ENCODE data around the gene SYPL2. TPM values are rescaled to one million over a fixed set of nuclear protein-coding genes. Genes with fewer than 3 reads are reported as not detected.
"Not testable (repeated sequence)": the region's sequence is repeated elsewhere in the genome, so short reads cannot be mapped to it uniquely, and the experiment has no call there.

Gene SYPL2
- total and polyA plus RNA-seq, 9 donors = 0.31 to 5.1 (median 2.4) TPM

DNA sequence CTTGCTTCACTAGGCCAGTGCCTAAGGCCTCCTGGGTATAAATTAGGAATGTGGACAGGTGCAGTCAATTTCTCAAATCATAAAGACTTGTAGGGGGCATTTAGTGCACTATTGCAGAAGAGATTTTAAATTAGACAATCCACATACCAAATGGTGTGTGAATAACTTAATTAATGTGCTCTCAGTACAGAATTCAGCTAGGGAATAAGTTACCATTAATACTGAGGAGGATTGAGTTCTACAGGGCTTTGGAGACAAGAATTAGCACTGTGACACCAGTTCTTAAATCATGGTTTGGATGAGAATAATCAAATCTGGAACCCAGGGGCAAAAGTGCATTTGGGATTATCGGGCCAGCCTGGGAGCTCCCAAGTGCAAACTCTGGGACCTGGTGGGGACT, 1.7 kb downstream of the SYPL2 start:
- 79 to 96% (median 84%) methylated on average over 1 of the region's 1 CpG for WGBS, 3 donors
- Histone ChIP-seq H3K9me3 (no peaks in the 10 kb centered on the region), H3K4me1 (ENCODE audit: insufficient read depth) (no peaks in the 10 kb centered on the region), H3K27ac (no peak overlapping the region), H3K36me3 (no peaks in the 10 kb centered on the region), H3K4me3 (no peak overlapping the region), H3K27me3 (no peaks in the 10 kb centered on the region)
- TF ChIP-seq, protein P1, sequence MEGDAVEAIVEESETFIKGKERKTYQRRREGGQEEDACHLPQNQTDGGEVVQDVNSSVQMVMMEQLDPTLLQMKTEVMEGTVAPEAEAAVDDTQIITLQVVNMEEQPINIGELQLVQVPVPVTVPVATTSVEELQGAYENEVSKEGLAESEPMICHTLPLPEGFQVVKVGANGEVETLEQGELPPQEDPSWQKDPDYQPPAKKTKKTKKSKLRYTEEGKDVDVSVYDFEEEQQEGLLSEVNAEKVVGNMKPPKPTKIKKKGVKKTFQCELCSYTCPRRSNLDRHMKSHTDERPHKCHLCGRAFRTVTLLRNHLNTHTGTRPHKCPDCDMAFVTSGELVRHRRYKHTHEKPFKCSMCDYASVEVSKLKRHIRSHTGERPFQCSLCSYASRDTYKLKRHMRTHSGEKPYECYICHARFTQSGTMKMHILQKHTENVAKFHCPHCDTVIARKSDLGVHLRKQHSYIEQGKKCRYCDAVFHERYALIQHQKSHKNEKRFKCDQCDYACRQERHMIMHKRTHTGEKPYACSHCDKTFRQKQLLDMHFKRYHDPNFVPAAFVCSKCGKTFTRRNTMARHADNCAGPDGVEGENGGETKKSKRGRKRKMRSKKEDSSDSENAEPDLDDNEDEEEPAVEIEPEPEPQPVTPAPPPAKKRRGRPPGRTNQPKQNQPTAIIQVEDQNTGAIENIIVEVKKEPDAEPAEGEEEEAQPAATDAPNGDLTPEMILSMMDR (IDR thresholded peaks at IDR 0.05) = no peak
- TF ChIP-seq POLR2A (IDR thresholded peaks at IDR 0.05) = no peak
- no peak for TF ChIP-seq EP300 (IDR thresholded peaks at IDR 0.05)
- intact Hi-C loops (cut with DNase I) = no loop called here
- DNase-seq = no peak

DNA sequence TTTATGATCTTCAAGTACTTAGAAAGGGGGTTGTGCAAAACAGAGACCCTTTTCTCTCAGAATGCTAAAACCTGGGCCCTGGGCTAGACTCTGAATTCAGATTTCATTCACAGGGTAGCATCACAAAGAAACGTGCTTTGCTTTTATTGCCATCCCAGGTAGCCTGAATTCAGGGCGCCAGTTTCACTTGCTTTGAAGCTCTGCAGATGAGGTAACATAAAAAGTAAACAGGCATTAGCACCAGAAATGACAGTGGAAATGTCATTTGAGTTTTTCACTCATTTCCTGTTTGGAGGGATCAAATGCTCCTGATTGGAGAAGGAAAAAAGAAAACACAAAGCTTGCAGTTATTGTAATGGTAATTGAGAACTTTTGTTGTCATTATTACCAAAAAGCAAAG, 2.6 kb downstream of the SYPL2 start:
- H3K4me3 ChIP-seq = no peak overlapping the region
- no peaks in the 10 kb centered on the region for H3K27me3 ChIP-seq
- no peaks in the 10 kb centered on the region for H3K36me3 ChIP-seq
- WGBS, 3 donors = 29 to 30% (median 29%) methylated on average over 2 of the region's 2 CpGs
- TF ChIP-seq EP300 (IDR thresholded peaks at IDR 0.05) = no peak
- TF ChIP-seq, protein P1 (IDR thresholded peaks at IDR 0.05) = no peak
- no peak for TF ChIP-seq POLR2A (IDR thresholded peaks at IDR 0.05)
- intact Hi-C loops (cut with DNase I) = no loop called here
- H3K27ac ChIP-seq = no peak overlapping the region
- no peak for DNase-seq
- H3K4me1 ChIP-seq (ENCODE audit: insufficient read depth) = no peaks in the 10 kb centered on the region
- no peaks in the 10 kb centered on the region for H3K9me3 ChIP-seq

DNA sequence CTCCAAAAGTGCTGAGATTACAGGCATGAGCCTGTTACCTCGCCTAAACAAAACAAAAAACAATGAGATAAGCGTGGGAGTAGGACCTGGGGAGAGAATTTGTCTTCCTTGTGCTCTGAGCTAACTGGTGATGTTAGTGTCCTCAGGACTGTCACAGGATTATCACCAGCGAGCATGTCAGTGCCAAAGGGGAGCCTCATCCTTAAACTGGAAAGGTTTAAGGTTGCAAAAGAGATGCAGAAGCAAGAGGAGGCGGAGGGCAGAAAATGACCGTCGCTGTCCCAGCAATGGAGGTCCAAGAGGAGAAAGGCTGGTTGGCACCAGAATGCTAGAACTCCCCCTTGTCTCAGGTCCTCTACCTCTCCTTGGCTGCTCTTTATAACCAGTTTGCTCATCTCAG, 3.9 kb downstream of the SYPL2 start:
- TF ChIP-seq POLR2A (IDR thresholded peaks at IDR 0.05) (no peak), EP300 (IDR thresholded peaks at IDR 0.05) (no peak)
- TF ChIP-seq, protein P1 (IDR thresholded peaks at IDR 0.05) = no peak
- no peaks in the 10 kb centered on the region for H3K36me3 ChIP-seq
- 43 to 65% (median 64%) methylated on average over 6 of the region's 6 CpGs for WGBS, 3 donors

DNA sequence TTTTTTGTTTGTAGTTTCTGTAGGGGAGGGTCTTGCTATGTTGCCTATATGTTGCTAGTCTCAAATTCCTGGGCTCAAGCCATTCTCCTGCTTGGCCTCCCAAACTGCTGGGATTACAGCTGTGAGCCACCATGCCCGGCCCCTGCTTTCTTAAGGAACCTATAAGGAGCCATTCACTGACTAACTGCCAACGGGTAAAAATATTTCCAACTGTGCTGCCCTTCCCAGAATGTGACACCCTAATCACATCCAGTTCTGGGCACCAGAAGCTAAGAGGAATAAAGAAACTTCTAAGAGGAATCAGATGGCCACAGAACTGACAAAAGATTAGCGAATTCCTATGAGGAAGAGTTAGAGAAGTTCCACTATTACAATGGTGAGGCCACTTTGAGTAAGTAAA, 6.4 kb downstream of the SYPL2 start:
- Histone ChIP-seq H3K9me3 (no peaks in the 10 kb centered on the region), H3K4me3 (no peak overlapping the region), H3K36me3 (no peaks in the 10 kb centered on the region), H3K4me1 (ENCODE audit: insufficient read depth) (no peaks in the 10 kb centered on the region), H3K27me3 (no peaks in the 10 kb centered on the region), H3K27ac (no peak overlapping the region)
- DNase-seq = no peak
- intact Hi-C loops (cut with DNase I) = no loop called here
- TF ChIP-seq EP300 (IDR thresholded peaks at IDR 0.05) (no peak), POLR2A (IDR thresholded peaks at IDR 0.05) (no peak)
- TF ChIP-seq, protein P1 (IDR thresholded peaks at IDR 0.05) = no peak
- WGBS, 3 donors = 50 to 63% (median 63%) methylated on average over 3 of the region's 3 CpGs

More for the DNA sequence above, 3.9 kb downstream of the SYPL2 start:
- DNase-seq = no peak
- Histone ChIP-seq H3K4me1 (ENCODE audit: insufficient read depth) (no peaks in the 10 kb centered on the region), H3K4me3 (no peak overlapping the region), H3K27me3 (no peaks in the 10 kb centered on the region), H3K27ac (no peak overlapping the region), H3K9me3 (no peaks in the 10 kb centered on the region)
- intact Hi-C loops (cut with DNase I) = no loop called here

DNA sequence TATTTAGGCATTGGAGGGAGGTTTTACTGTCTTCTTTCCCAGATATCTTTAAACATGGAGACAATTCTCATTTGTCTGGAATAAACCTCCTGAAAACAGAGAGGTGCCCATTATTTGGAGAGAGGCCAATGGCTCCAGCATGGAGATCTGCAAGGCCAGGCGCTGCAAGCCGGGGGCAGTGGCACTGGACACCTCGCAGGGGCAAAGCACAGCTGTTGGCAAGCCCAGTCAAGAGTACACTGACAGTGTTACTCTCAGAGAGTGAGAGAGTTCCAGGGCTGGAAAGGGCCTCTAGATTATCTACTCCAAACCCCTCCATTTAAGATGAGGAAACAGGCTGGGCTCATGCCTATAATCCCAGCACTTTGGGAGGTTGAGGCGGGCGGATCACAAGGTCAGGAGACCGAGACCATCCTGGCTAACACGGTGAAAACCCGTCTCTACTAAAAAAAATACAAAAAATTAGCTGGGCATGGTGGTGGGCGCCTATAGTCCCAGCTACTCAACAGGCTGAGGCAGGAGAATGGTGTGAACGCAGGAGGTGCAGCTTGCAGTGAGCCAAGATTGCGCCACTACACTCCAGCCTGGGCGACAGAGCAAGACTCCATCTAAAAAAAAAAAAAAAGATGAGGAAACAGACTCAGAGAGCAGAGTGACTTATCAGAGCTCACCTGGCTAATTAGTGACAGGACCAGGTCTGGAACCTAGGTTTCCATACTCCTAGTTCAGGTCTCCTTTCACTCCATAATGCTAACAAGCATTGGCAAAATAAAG, 7.1 kb downstream of the SYPL2 start:
- H3K36me3 ChIP-seq; H3K4me3 ChIP-seq; H3K4me1 ChIP-seq (ENCODE audit: insufficient read depth); DNase-seq; H3K27ac ChIP-seq; intact Hi-C loops (cut with DNase I); H3K9me3 ChIP-seq; H3K27me3 ChIP-seq: not testable (repeated sequence)
- 83 to 88% (median 85%) methylated on average over 12 of the region's 12 CpGs for WGBS, 3 donors

Data from ovary (tissue), 9 donors.